Body of pancreas (tissue), 4 donors: Measurements from ENCODE around the gene FBXW12. TPM values are rescaled to one million over a fixed set of nuclear protein-coding genes. Genes with fewer than 3 reads are reported as not detected.
A peak's percentile ranks its signal among the peaks of the same experiment; 100 is the strongest.

ENCODE experiments used
- ATAC-seq: fragments of 150-250 bp; one replicate; pipeline ENCODE4 v1.9.1; 2016
- DNase-seq, 4 donors: peaks; one replicate each; pipeline ENCODE4 v3.0.0-alpha.2; 2019
- H3K27ac ChIP-seq, 4 donors: fragments of 200-600 bp; sonication (generic); 1 replicate in 3 of 4; 2 replicates in 1 of 4; pipeline versions ENCODE4 v1.5.1 to v1.6.1; 2016 to 2019; ENCODE audit warnings: mild to moderate bottlenecking in 1 of 4, mixed read lengths in 1 of 4, moderate library complexity in 1 of 4
- H3K27me3 ChIP-seq, 2 donors: fragments of 200-600 bp; sonication (generic); one replicate each; pipeline ENCODE4 v1.6.0; 2016; ENCODE audit warnings: mild to moderate bottlenecking in 1 of 2
- H3K36me3 ChIP-seq, 2 donors: fragments of 200-600 bp; sonication (generic); replicated peaks in 1 of 2; 2 replicates each; pipeline ENCODE4 v1.5.1; 2016; ENCODE audit warnings: low read depth in 2 of 2; ENCODE audit not compliant: insufficient read depth in 1 of 2
- H3K4me1 ChIP-seq: fragments of 200-600 bp; sonication (generic); one replicate; pipeline ENCODE4 v1.6.0; 2016
- H3K4me3 ChIP-seq, 2 donors: fragments of 200-600 bp; sonication (generic); 1 replicate in 1 of 2; 2 replicates in 1 of 2; pipeline ENCODE4 v1.5.1; 2016 to 2019
- H3K9me3 ChIP-seq, 3 donors: fragments of 200-600 bp; sonication (generic); 1 replicate in 2 of 3; 2 replicates in 1 of 3; pipeline ENCODE4 v1.5.1; 2016
- CTCF ChIP-seq, 7 experiments: fragments of 450-650 bp in 4 of 7; fragments of 200-600 bp in 3 of 7; sonication (generic) in 3 of 7; IDR thresholded peaks; one replicate each; pipeline ENCODE4 v1.5.1; 2016 to 2019; ENCODE audit warnings: antibody characterized with exemption in 7 of 7
- POLR2A ChIP-seq, 3 donors: fragments of 450-650 bp; IDR thresholded peaks; one replicate each; pipeline ENCODE4 v1.6.1; 2016; ENCODE audit warnings: antibody characterized with exemption in 3 of 3, mild to moderate bottlenecking in 2 of 3
- WGBS, 2 donors: methylation state at CpG; one replicate each; pipeline ENCODE4 v1.1.5; 2017; 5-methylcytosine and 5-hydroxymethylcytosine counted together
- intact Hi-C: fragments of 100-400 bp; cut with DNase I; formaldehyde crosslinking; loops from one replicate; pipeline ENCODE4 v1.15.1; 2023
- total RNA-seq, 2 donors: library from RNA; depleted of rRNA; stranded (reverse); fragments of >200 nt; gene quantifications; one replicate each; pipeline ENCODE4 v1.1.0, GENCODE V29; 2016

The FBXW12 gene
- total RNA-seq, 2 donors from 2014 or later: 3.4 to 23.7 TPM

- H3K9me3 ChIP-seq: no peaks in the 10 kb centered on the region
- H3K27me3 ChIP-seq: no peaks in the 10 kb centered on the region
- H3K27ac ChIP-seq: no peak overlapping the region
- no peak overlapping the region for H3K4me3 ChIP-seq
- no peaks in the 10 kb centered on the region for H3K36me3 ChIP-seq
- no peak for ATAC-seq
- DNase-seq: no peak
- peaks cover 29% of the 10 kb centered on the region for H3K4me1 ChIP-seq
- 70% methylated on average over 7 of the region's 7 CpGs for WGBS, 2 donors
- TF ChIP-seq POLR2A (IDR thresholded peaks at IDR 0.05) (no peak), CTCF (IDR thresholded peaks at IDR 0.05) (no peak)
- intact Hi-C loops: loop anchor here (2.0 to 5.0 kb wide), 2 partner anchors 35 to 162 kb away; no protein-coding TSS in a partner anchor
Observed at GRCh38 chr3:48436855-48437254, 64.8 kb downstream of the FBXW12 start.

DNA sequence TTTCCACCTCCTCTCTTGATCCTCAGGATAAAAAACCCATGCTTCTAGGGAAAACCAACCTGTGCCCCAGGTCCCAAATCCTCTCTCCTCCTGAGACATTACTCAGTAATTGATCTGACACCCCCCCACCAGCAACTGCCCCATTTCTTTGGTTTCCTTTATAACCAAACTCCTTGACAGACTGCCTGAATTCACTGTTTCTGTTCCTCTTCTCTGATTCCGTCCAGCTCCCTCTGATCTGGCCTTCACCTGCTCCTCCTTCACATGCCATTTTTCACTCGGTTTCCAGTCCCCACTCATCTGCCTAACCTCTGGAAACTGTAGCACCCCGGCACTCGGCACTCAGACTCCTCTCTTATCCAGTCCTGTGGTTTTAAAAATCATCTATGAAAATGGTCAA lies 65.8 kb downstream of the FBXW12 start:
- intact Hi-C loops: loop anchor here (2.0 to 5.0 kb wide), 2 partner anchors 36 to 163 kb away; no protein-coding TSS in a partner anchor
- no peak for ATAC-seq

DNA sequence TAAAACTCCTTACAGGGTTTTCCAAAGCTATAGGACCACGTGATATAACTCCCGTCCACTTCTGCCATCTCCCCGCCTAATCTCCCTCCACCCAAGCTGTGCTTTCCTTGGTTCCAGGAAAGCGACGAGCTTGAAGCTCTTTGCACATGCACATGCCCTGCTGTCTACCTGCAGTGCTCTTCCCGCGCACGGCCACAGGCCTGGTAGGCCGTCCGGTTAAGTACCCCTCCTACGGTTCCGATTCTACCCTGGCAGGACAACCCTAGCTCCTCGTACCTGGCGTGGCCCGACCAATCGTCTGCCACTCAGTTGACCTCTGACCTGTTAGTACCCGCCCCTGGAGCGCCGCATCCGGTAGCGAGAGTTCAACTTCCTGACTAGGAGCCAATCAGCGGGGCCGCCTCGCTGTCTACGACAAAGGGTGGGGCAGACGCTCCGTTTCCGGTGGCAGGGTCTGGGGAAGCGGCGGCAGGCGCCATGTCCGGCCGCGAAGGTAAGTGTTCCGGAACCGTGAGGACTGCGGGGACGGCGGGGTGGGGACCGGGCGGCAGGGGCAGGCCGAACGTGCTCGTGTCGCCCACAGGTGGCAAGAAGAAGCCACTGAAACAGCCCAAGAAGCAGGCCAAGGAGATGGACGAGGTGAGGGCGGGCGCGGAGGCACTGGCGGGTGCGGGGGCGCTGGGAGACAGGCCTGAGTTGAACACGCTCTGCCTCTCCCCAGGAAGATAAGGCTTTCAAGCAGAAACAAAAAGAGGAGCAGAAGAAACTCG lies 68.0 kb downstream of the FBXW12 start, which contains the start of the genes CCDC51 and TMA7:
Gene CCDC51, minus strand, starts transcription at position 300 of the 770 bp plus-strand sequence. CDS start 4,991 bp downstream, outside the sequence.
Gene TMA7, plus strand, starts transcription at position 438 of the 770 bp plus-strand sequence. Its CDS starts 40 bp downstream, at position 478.
- no peaks in the 10 kb centered on the region for H3K27me3 ChIP-seq
- TF ChIP-seq CTCF (IDR thresholded peaks at IDR 0.05) (no peak), POLR2A (IDR thresholded peaks at IDR 0.05) (peak; percentile 81 to 94 (median 90))
- peak within 1 kb of the TSS; percentile 71 to 93 (median 85) for H3K27ac ChIP-seq

More for the DNA sequence above, 65.8 kb downstream of the FBXW12 start:
- Histone ChIP-seq H3K4me3 (no peak overlapping the region), H3K27ac (no peak overlapping the region), H3K9me3 (no peaks in the 10 kb centered on the region), H3K4me1 (peaks cover 31% of the 10 kb centered on the region), H3K36me3 (peaks cover 0 to 3% of the 10 kb centered on the region in 2 donors), H3K27me3 (no peaks in the 10 kb centered on the region)
- no peak for TF ChIP-seq POLR2A (IDR thresholded peaks at IDR 0.05)
- TF ChIP-seq CTCF (IDR thresholded peaks at IDR 0.05): no peak
- WGBS, 2 donors: 75 to 79% methylated on average over 4 of the region's 4 CpGs
- no peak for DNase-seq

DNA sequence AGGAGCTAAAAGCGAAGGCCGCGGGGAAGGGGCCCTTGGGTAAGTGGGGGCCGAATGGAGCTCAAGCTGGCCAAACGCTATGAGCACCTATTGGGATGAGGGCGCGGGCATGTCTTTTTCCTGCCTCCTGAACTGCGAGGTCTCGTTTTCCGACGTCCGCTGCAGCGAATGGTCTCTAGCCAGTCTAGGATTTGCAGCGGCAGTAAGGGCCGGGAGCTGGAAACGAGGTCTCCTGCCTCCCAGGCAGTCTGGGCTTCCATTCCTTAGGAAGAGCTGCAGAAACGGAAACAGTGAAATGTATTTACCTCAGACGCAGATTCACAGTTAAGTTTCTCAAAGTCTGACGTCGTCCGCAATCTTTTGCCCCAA lies 68.6 kb downstream of the FBXW12 start:
- H3K27ac ChIP-seq: peak overlapping the region; percentile 71 to 93 (median 85)
- 1 to 2% methylated on average over 21 of the region's 21 CpGs for WGBS, 2 donors
- H3K9me3 ChIP-seq: no peaks in the 10 kb centered on the region
- TF ChIP-seq POLR2A (IDR thresholded peaks at IDR 0.05): no peak
- TF ChIP-seq CTCF (IDR thresholded peaks at IDR 0.05): no peak
- peak overlapping the region; percentile 61 to 78 for H3K4me3 ChIP-seq
- intact Hi-C loops: no loop called here
- DNase-seq: no peak
- no peaks in the 10 kb centered on the region for H3K27me3 ChIP-seq
- peaks cover 31% of the 10 kb centered on the region for H3K4me1 ChIP-seq
- peak; percentile 1 for ATAC-seq
- peaks cover 0 to 4% of the 10 kb centered on the region in 2 donors for H3K36me3 ChIP-seq

More for the DNA sequence above, 68.0 kb downstream of the FBXW12 start, which contains the start of the genes CCDC51 and TMA7:
- Histone ChIP-seq H3K4me3 (peak within 1 kb of the TSS; percentile 61 to 78), H3K36me3 (peaks cover 0 to 4% of the 10 kb centered on the region in 2 donors), H3K9me3 (no peaks in the 10 kb centered on the region), H3K4me1 (peaks cover 31% of the 10 kb centered on the region)
- intact Hi-C loops: loop anchor here (5.0 kb wide), 1 partner anchor 38 kb away; no protein-coding TSS in a partner anchor
- peak; percentile 99 for DNase-seq
- 0 to 2% methylated on average over 29 to 53 of the region's 54 CpGs for WGBS, 2 donors
- ATAC-seq: peak; percentile 98
